HepG2 (cell line): ENCODE measurements around the gene SPATA32. TPM values are rescaled to one million over a fixed set of nuclear protein-coding genes. Genes with fewer than 3 reads are reported as not detected.

Source experiments
- ELK4 ChIP-seq: sonication (generic); formaldehyde crosslinking; IDR thresholded peaks from 2 replicates; pipeline ENCODE4 v1.9.0; 2021; ENCODE audit warnings: missing genetic modification reagents, borderline replicate concordance
- NCOR1 ChIP-seq: fragments of 200-600 bp; sonication (generic); IDR thresholded peaks from 2 replicates; pipeline ENCODE4 v1.7.0; 2017; ENCODE audit warnings: antibody characterized with exemption, low read length, borderline replicate concordance
- NFAT5 ChIP-seq: sonication (generic); formaldehyde crosslinking; IDR thresholded peaks from 2 replicates; pipeline ENCODE4 v1.4.0; 2020; ENCODE audit warnings: missing genetic modification reagents
- PAX8 ChIP-seq: sonication (generic); formaldehyde crosslinking; IDR thresholded peaks from 2 replicates; pipeline ENCODE4 v1.8.0; 2022; ENCODE audit warnings: mild to moderate bottlenecking, missing genetic modification reagents, borderline replicate concordance
- RAD21 ChIP-seq: fragments of 450-650 bp; formaldehyde crosslinking; IDR thresholded peaks from 2 replicates; pipeline ENCODE4 v1.5.0; 2020; ENCODE audit warnings: mild to moderate bottlenecking
- USF2 ChIP-seq, 2 experiments: sonication (generic) in 1 of 2; formaldehyde crosslinking in 1 of 2; IDR thresholded peaks; 2 replicates each; pipeline versions ENCODE4 v1.5.1 to v1.6.1; 2011 to 2020; ENCODE audit warnings: borderline replicate concordance in 1 of 2, low read depth in 1 of 2, low read length in 1 of 2, mild to moderate bottlenecking in 1 of 2, missing genetic modification reagents in 1 of 2, moderate library complexity in 1 of 2
- ZNF138 ChIP-seq: sonication (generic); formaldehyde crosslinking; IDR thresholded peaks from 2 replicates; pipeline ENCODE4 v1.5.0; 2020; ENCODE audit warnings: mild to moderate bottlenecking, low read depth, missing genetic modification reagents
- ZNF563 ChIP-seq: sonication (generic); formaldehyde crosslinking; IDR thresholded peaks from 2 replicates; pipeline ENCODE4 v1.8.0; 2022; ENCODE audit warnings: mild to moderate bottlenecking, moderate library complexity, missing genetic modification reagents
- ZNF615 ChIP-seq: sonication (generic); formaldehyde crosslinking; IDR thresholded peaks from 2 replicates; pipeline ENCODE4 v1.5.0; 2020; ENCODE audit warnings: mild to moderate bottlenecking, missing genetic modification reagents, borderline replicate concordance
- polyA plus RNA-seq, 8 experiments: library from polyadenylated mRNA; depleted of rRNA in 3 of 8; stranded (reverse) in 7 of 8; unstranded in 1 of 8; fragments of >200 nt; fragmentation: Illumina TruSeq in 4 of 8; extraction: Trizol in 4 of 8; gene quantifications; 2 replicates each; pipeline versions ENCODE4 v1.2.1 to v1.2.3, GENCODE V29; 2011 to 2016; ENCODE audit warnings: low read depth in 4 of 8, missing spikeins in 1 of 8, mixed read lengths in 1 of 8; ENCODE audit not compliant: insufficient read depth in 1 of 8
- total RNA-seq, 5 experiments: library from RNA; depleted of rRNA; stranded (reverse); fragments of >200 nt; fragmentation: Illumina TruSeq; extraction: Trizol; gene quantifications; 2 replicates each; pipeline ENCODE4 v1.2.3, GENCODE V29; 2016; ENCODE audit warnings: low read depth in 1 of 5
- TF ChIP-seq, protein P1 (sequence below): fragments of 450-650 bp; IDR thresholded peaks from 2 replicates; pipeline ENCODE4 v1.6.1; 2017; ENCODE audit warnings: mild to moderate bottlenecking

The SPATA32 gene
- total and polyA plus RNA-seq, 2 of the 13 experiments (the other 11 are each of a cell fraction or from before 2014, with no cell fraction given), result not detected

GRCh38 chr17:45247429-45248131 lies 14.3 kb downstream of the SPATA32 start (continued):
- TF ChIP-seq NFAT5 (CRISPR knock-in tag) (no peak), PAX8 (CRISPR knock-in tag) (no peak), ZNF563 (CRISPR knock-in tag) (peak; percentile 35), ELK4 (CRISPR knock-in tag) (no peak), ZNF615 (0 out of 2 replicates have a peak, but pooled peaks have one; percentile 67), RAD21 (CRISPR knock-in tag) (0 out of 2 replicates have a peak, but pooled peaks have one; percentile 7), ZNF138 (CRISPR knock-in tag) (no peak), USF2 (IDR thresholded peaks at IDR 0.05; ENCODE audit: low read depth, low read length) (no peak), USF2 (CRISPR knock-in tag; IDR thresholded peaks at IDR 0.05; ENCODE audit: borderline replicate concordance) (no peak; the same call in 1 of the 2 replicates), NCOR1 (no peak)
- TF ChIP-seq, protein P1, sequence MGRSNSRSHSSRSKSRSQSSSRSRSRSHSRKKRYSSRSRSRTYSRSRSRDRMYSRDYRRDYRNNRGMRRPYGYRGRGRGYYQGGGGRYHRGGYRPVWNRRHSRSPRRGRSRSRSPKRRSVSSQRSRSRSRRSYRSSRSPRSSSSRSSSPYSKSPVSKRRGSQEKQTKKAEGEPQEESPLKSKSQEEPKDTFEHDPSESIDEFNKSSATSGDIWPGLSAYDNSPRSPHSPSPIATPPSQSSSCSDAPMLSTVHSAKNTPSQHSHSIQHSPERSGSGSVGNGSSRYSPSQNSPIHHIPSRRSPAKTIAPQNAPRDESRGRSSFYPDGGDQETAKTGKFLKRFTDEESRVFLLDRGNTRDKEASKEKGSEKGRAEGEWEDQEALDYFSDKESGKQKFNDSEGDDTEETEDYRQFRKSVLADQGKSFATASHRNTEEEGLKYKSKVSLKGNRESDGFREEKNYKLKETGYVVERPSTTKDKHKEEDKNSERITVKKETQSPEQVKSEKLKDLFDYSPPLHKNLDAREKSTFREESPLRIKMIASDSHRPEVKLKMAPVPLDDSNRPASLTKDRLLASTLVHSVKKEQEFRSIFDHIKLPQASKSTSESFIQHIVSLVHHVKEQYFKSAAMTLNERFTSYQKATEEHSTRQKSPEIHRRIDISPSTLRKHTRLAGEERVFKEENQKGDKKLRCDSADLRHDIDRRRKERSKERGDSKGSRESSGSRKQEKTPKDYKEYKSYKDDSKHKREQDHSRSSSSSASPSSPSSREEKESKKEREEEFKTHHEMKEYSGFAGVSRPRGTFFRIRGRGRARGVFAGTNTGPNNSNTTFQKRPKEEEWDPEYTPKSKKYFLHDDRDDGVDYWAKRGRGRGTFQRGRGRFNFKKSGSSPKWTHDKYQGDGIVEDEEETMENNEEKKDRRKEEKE, result no peak
